ENCODE data around the gene CAD. TPM values are rescaled to one million over a fixed set of nuclear protein-coding genes. Genes with fewer than 3 reads are reported as not detected.

The CAD gene
- total and polyA plus RNA-seq, 2 of the 4 experiments (the other 2 are of a cell fraction) = 12.9 to 38.7 TPM

DNA sequence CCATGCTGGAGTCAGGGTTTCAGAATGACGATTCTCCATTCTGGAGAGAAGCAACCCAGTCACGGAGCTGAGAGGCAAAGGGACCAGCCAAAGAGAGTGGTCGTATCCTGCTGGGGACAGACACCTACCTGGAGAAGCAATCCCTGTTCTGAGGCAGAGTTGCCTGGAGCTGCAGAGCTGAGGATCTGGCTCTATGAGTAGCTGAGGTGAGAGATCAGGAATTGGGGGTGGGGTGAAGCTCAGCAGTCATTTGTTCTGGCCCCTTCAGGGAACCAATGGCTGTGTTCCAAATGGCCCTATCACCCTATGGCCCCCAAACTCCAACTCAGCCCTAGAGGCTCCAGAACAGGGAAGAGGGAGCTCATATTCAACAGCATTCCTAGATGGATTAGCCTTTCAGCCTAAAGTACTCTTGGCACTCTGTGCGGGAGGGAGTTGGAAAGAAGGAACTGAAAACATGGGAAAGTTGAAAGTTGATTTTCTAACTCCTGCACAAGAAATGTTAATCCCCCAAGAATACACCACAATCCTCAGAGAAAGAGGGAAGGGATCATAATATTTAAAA lies 8.6 kb upstream of the CAD start:
- Histone ChIP-seq H3K36me3 (ENCODE audit: control insufficient read depth, insufficient read depth, low read length) (peaks cover 38% of the 10 kb centered on the region), H3K9me1 (ENCODE audit: insufficient read depth, low read length) (peaks cover under 1% of the 10 kb centered on the region; the same call in 1 of the 2 replicates), H3K14ac (replicated peaks; ENCODE audit: low read depth, low read length) (no peak overlapping the region), H2BK15ac (ENCODE audit: low read depth, low read length) (no peak overlapping the region), H2BK120ac (ENCODE audit: low read depth, low read length) (no peak overlapping the region), H2BK5ac (ENCODE audit: low read depth, low read length, poor library complexity, severe bottlenecking) (no peak overlapping the region), H3K18ac (ENCODE audit: low read depth, low read length) (no peak overlapping the region), H2AK9ac (replicated peaks; ENCODE audit: low read depth, low read length, poor library complexity) (peak overlapping the region; percentile 57), H3K4ac (ENCODE audit: low read depth, low read length) (no peak overlapping the region), H3K9me3 (ENCODE audit: control insufficient read depth, insufficient read depth, low read length) (no peaks in the 10 kb centered on the region), H3K4me3 (ENCODE audit: insufficient read depth, low read depth, low read length) (no peak overlapping the region), H3K9ac (ENCODE audit: low read depth, low read length) (no peak overlapping the region), H3K56ac (ENCODE audit: extremely low read depth, insufficient read depth, low read length) (no peak overlapping the region), H3K79me1 (ENCODE audit: low read depth in 1 of 2, low read length in 2 of 2) (peaks cover 18 to 19% of the 10 kb centered on the region in 2 experiments), H3K27me3 (ENCODE audit: control insufficient read depth, insufficient read depth, low read length) (no peaks in the 10 kb centered on the region), H3K4me2 (ENCODE audit: low read depth, low read length) (no peak overlapping the region), H3K23ac (ENCODE audit: low read depth, low read length) (no peak overlapping the region), H4K8ac (ENCODE audit: low read depth in 2 of 2, low read length in 2 of 2) (no peak overlapping the region), H2AFZ (replicated peaks; ENCODE audit: low read length, poor library complexity) (no peak overlapping the region), H3K27ac (ENCODE audit: insufficient read depth, low read length) (no peak overlapping the region), H4K91ac (ENCODE audit: insufficient read depth, low read depth, low read length) (no peak overlapping the region), H2AK5ac (ENCODE audit: low read depth, low read length) (no peak overlapping the region), H3K4me1 (ENCODE audit: control insufficient read depth, insufficient read depth, low read length) (peaks cover 6% of the 10 kb centered on the region), H2BK20ac (ENCODE audit: low read depth, low read length) (no peak overlapping the region), H4K20me1 (ENCODE audit: insufficient read depth, low read length) (no peaks in the 10 kb centered on the region), H4K5ac (ENCODE audit: low read depth, low read length) (no peak overlapping the region)
- intact Hi-C loops (cut with micrococcal nuclease) = no loop called here
- in situ Hi-C loops (cut with MboI; ENCODE audit: low sequenced_read_pairs) = no loop called here
- POLR2A ChIA-PET (ENCODE audit: unreplicated experiment) = no interaction called here
- ATAC-seq (ENCODE audit: low read depth) (no peak), DNase-seq (no peak)
- WGBS, 2 experiments (ENCODE audit: extremely low coverage in 2 of 2, insufficient read length in 1 of 2) = 75% methylated on average over 3 of the region's 4 CpGs; no CpG with 5 or more reads in 1 of the 2 experiments
- no TSS peak for BruUV-seq (replicated peaks)
- dilution Hi-C loops (cut with HindIII; ENCODE audit: low sequenced_read_pairs, unreplicated experiment) = no loop called here
- CTCF ChIA-PET = no interaction called here
- TF ChIP-seq MXI1 (IDR thresholded peaks at IDR 0.05; ENCODE audit: borderline replicate concordance, low read depth, low read length) (no peak), CEBPB (IDR thresholded peaks at IDR 0.05; ENCODE audit: low read depth, low read length) (no peak), FOS (IDR thresholded peaks at IDR 0.05; ENCODE audit: low read depth, low read length) (no peak), POLR2A (IDR thresholded peaks at IDR 0.05; ENCODE audit: low read depth, low read length) (no peak), NFE2L2 (IDR thresholded peaks at IDR 0.05; ENCODE audit: low read depth, low read length) (no peak)
- TF ChIP-seq, protein P1, sequence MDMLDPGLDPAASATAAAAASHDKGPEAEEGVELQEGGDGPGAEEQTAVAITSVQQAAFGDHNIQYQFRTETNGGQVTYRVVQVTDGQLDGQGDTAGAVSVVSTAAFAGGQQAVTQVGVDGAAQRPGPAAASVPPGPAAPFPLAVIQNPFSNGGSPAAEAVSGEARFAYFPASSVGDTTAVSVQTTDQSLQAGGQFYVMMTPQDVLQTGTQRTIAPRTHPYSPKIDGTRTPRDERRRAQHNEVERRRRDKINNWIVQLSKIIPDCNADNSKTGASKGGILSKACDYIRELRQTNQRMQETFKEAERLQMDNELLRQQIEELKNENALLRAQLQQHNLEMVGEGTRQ (IDR thresholded peaks at IDR 0.05; ENCODE audit: low read depth, low read length) = no peak
- TF ChIP-seq, protein P2, sequence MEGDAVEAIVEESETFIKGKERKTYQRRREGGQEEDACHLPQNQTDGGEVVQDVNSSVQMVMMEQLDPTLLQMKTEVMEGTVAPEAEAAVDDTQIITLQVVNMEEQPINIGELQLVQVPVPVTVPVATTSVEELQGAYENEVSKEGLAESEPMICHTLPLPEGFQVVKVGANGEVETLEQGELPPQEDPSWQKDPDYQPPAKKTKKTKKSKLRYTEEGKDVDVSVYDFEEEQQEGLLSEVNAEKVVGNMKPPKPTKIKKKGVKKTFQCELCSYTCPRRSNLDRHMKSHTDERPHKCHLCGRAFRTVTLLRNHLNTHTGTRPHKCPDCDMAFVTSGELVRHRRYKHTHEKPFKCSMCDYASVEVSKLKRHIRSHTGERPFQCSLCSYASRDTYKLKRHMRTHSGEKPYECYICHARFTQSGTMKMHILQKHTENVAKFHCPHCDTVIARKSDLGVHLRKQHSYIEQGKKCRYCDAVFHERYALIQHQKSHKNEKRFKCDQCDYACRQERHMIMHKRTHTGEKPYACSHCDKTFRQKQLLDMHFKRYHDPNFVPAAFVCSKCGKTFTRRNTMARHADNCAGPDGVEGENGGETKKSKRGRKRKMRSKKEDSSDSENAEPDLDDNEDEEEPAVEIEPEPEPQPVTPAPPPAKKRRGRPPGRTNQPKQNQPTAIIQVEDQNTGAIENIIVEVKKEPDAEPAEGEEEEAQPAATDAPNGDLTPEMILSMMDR (conservative IDR thresholded peaks at IDR 0.05; ENCODE audit: low read depth, low read length) = no peak

All from IMR-90 (cell line).